OCI-LY1 (cell line): ENCODE results near the gene MYBPC3.

Source experiments
- H2AFZ ChIP-seq: fragments of 200-600 bp; sonication (generic), shearing (Covaris generic); 2 replicates; pipeline ENCODE4 v1.6.0; 2014; ENCODE audit warnings: antibody characterized with exemption, mild to moderate bottlenecking, low read length
- H3F3A ChIP-seq: fragments of 200-600 bp; sonication (generic), shearing (Covaris generic); 2 replicates; pipeline ENCODE4 v1.6.0; 2014; ENCODE audit warnings: mild to moderate bottlenecking, antibody characterized with exemption, low read length, moderate library complexity; ENCODE audit not compliant: insufficient read depth
- H3K27ac ChIP-seq: fragments of 200-600 bp; sonication (generic); 2 replicates; pipeline ENCODE4 v1.5.1; 2014; ENCODE audit warnings: low read length, mixed run types, mild to moderate bottlenecking, low read depth; ENCODE audit not compliant: poor library complexity, severe bottlenecking
- H3K27me3 ChIP-seq: fragments of 200-600 bp; sonication (generic); 2 replicates; pipeline ENCODE4 v1.6.0; 2014; ENCODE audit warnings: antibody characterized with exemption, mild to moderate bottlenecking, low read length, moderate library complexity; ENCODE audit not compliant: insufficient read depth
- H3K36me3 ChIP-seq: fragments of 200-600 bp; sonication (generic); 2 replicates; pipeline ENCODE4 v1.6.1; 2014; ENCODE audit warnings: mild to moderate bottlenecking, antibody characterized with exemption, low read length, moderate library complexity, mixed read lengths; ENCODE audit not compliant: insufficient read depth
- H3K4me1 ChIP-seq: fragments of 200-600 bp; sonication (generic); 2 replicates; pipeline ENCODE4 v1.5.1; 2014; ENCODE audit warnings: mild to moderate bottlenecking, low read length, moderate library complexity; ENCODE audit not compliant: insufficient read depth, severe bottlenecking
- H3K4me2 ChIP-seq: fragments of 200-600 bp; sonication (generic), shearing (Covaris generic); 2 replicates; pipeline ENCODE4 v1.6.1; 2014; ENCODE audit warnings: low read length
- H3K4me3 ChIP-seq: fragments of 200-600 bp; sonication (generic); 2 replicates; pipeline ENCODE4 v1.5.1; 2014; ENCODE audit warnings: low read length, low read depth, mild to moderate bottlenecking, mixed read lengths; ENCODE audit not compliant: poor library complexity, severe bottlenecking
- H3K79me2 ChIP-seq: fragments of 200-600 bp; shearing (Covaris generic); 2 replicates; pipeline ENCODE4 v1.6.1; 2016; ENCODE audit warnings: mixed run types, low read length, mixed read lengths; ENCODE audit not compliant: insufficient read depth
- H3K9ac ChIP-seq: fragments of 200-600 bp; sonication (generic), shearing (Covaris generic); 2 replicates; pipeline ENCODE4 v1.6.1; 2014; ENCODE audit warnings: mild to moderate bottlenecking, low read length, mixed read lengths
- H3K9me2 ChIP-seq: fragments of 200-600 bp; sonication (generic), shearing (Covaris generic); 2 replicates; pipeline ENCODE4 v1.6.1; 2014; ENCODE audit warnings: low read depth, mild to moderate bottlenecking, low read length, mixed read lengths
- H3K9me3 ChIP-seq: fragments of 200-600 bp; shearing (Covaris generic); 2 replicates; pipeline ENCODE4 v1.6.1; 2014; ENCODE audit warnings: low read length, mixed read lengths
- H4K20me1 ChIP-seq: fragments of 200-600 bp; sonication (generic), shearing (Covaris generic); 2 replicates; pipeline ENCODE4 v1.6.0; 2016; ENCODE audit warnings: mild to moderate bottlenecking, low read length; ENCODE audit not compliant: insufficient read depth
- EZH2 ChIP-seq: fragments of 200-600 bp; sonication (generic), shearing (Covaris generic); IDR thresholded peaks from 2 replicates; pipeline ENCODE4 v1.8.0; 2017; ENCODE audit warnings: borderline replicate concordance, mixed run types, mild to moderate bottlenecking, antibody characterized with exemption, low read length, moderate library complexity, mixed read lengths
- TF ChIP-seq, protein P1 (sequence below): fragments of 200-600 bp; sonication (generic), shearing (Covaris generic); IDR thresholded peaks from 2 replicates; pipeline ENCODE4 v1.5.1; 2017; ENCODE audit warnings: mild to moderate bottlenecking, antibody characterized with exemption, low read length, moderate library complexity, mixed read lengths

MYBPC3 gene

DNA sequence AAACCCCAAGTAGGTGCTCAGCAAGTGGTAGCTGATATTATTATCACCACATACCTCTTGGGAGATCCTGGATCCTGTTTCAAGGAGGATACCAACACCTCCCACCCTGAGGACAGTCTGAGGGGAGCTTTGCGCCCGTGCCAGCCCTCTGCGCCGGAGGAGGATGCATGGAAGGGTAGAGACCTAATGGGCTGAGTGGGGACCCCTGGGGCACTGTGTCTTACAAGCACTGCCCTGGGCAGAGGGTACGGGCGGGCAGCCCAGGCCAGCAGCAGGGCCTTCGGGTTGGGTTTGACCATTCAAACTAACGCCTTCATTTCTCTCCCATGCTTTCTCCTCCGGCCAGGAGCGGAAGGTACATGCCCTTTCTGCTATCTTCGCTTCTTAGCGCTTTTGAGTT, 26.3 kb downstream of the MYBPC3 start:
- H3K36me3 ChIP-seq, result peaks cover 28% of the 10 kb centered on the region; the same call in 1 of the 2 replicates
- no peaks in the 10 kb centered on the region for H3K27me3 ChIP-seq

DNA sequence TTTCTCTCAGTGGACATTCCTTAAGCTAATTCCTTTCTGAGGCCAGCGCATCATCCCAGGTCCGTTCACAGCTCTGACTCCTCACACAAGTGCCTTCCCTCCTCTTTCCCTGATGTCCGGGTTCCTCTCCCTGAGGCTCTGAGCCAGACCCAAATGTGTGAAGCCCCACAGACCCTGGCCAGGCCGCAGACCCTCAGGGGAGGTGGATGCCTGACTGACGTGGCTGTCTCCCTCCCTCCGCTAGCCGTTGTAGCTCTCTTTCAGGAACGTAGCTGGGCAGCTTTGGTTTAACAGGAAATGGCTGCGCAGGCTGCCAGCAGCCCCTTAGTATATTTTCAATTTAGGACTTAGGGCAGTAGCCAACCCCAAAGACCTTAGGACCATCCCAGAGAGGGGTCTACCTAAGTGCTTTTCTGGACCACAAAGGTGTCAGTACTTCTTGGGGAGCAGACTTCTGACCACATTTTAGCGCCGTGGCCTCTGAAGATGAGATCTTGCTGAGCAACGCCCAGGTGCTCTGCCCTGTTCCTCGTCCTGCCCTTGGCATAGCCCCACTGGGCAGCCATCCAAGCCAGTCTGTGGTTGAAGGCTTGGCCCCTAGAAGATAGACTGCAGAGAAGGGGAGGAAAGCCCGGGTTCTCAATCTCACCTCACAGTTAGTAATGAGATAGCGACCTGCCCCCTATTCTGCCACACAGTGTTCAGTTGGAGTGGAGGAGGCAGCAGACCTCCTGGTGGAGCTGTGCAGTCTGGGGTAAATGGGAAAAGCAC, 27.0 kb downstream of the MYBPC3 start:
- Histone ChIP-seq H3K9me3 (no peaks in the 10 kb centered on the region), H3K79me2 (no peaks in the 10 kb centered on the region), H3K9ac (no peak overlapping the region), H3K9me2 (no peaks in the 10 kb centered on the region), H3K36me3 (peaks cover 31% of the 10 kb centered on the region; the same call in 1 of the 2 replicates), H4K20me1 (no peaks in the 10 kb centered on the region), H3K27ac (no peak overlapping the region), H3K4me2 (no peak overlapping the region), H3K4me3 (no peak overlapping the region), H3K4me1 (peaks cover 10% of the 10 kb centered on the region), H3K27me3 (no peaks in the 10 kb centered on the region), H2AFZ (no peak overlapping the region), H3F3A (no peaks in the 10 kb centered on the region)
- TF ChIP-seq, protein P1, sequence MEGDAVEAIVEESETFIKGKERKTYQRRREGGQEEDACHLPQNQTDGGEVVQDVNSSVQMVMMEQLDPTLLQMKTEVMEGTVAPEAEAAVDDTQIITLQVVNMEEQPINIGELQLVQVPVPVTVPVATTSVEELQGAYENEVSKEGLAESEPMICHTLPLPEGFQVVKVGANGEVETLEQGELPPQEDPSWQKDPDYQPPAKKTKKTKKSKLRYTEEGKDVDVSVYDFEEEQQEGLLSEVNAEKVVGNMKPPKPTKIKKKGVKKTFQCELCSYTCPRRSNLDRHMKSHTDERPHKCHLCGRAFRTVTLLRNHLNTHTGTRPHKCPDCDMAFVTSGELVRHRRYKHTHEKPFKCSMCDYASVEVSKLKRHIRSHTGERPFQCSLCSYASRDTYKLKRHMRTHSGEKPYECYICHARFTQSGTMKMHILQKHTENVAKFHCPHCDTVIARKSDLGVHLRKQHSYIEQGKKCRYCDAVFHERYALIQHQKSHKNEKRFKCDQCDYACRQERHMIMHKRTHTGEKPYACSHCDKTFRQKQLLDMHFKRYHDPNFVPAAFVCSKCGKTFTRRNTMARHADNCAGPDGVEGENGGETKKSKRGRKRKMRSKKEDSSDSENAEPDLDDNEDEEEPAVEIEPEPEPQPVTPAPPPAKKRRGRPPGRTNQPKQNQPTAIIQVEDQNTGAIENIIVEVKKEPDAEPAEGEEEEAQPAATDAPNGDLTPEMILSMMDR, result no peak
- no peak for TF ChIP-seq EZH2

More for the DNA sequence above, 26.3 kb downstream of the MYBPC3 start:
- H3K79me2 ChIP-seq, result no peaks in the 10 kb centered on the region
- no peak overlapping the region for H3K9ac ChIP-seq
- TF ChIP-seq, protein P1, result no peak
- TF ChIP-seq EZH2, result no peak
- no peaks in the 10 kb centered on the region for H3F3A ChIP-seq
- peaks cover 10% of the 10 kb centered on the region for H3K4me1 ChIP-seq
- H3K9me3 ChIP-seq, result no peaks in the 10 kb centered on the region
- no peak overlapping the region for H3K4me3 ChIP-seq
- no peaks in the 10 kb centered on the region for H4K20me1 ChIP-seq
- H3K27ac ChIP-seq, result no peak overlapping the region
- no peaks in the 10 kb centered on the region for H3K9me2 ChIP-seq
- H3K4me2 ChIP-seq, result no peak overlapping the region
- no peak overlapping the region for H2AFZ ChIP-seq

DNA sequence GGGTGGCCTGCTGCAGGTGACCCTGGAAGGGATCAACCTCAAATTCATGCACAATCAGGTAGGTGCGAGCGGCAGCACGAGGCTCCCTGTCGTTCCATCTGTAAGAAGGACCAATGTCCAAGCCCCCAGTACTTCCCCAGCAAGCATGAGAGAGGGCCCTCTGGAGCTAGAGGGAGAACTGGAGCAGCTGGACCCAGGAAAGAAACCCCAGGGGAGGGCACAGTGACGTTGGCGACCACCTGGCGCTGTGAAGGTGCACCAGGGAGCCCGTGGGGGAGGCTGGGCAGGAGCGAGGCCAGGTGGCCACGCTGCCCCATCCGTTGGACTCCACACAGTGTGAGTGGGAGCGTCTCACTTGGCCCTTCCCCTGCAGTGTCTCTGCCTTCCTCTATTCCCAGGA, 28.0 kb downstream of the MYBPC3 start:
- no peaks in the 10 kb centered on the region for H3K79me2 ChIP-seq
- H3K9ac ChIP-seq, result no peak overlapping the region
- peaks cover 10% of the 10 kb centered on the region for H3K4me1 ChIP-seq
- no peaks in the 10 kb centered on the region for H3K9me3 ChIP-seq
- H3K27me3 ChIP-seq, result no peaks in the 10 kb centered on the region
- H3K27ac ChIP-seq, result no peak overlapping the region
- H2AFZ ChIP-seq, result no peak overlapping the region
- H3F3A ChIP-seq, result no peaks in the 10 kb centered on the region
- H3K4me2 ChIP-seq, result no peak overlapping the region
- H3K36me3 ChIP-seq, result peaks cover 28% of the 10 kb centered on the region
- no peak overlapping the region for H3K4me3 ChIP-seq
- H4K20me1 ChIP-seq, result no peaks in the 10 kb centered on the region
- no peaks in the 10 kb centered on the region for H3K9me2 ChIP-seq
- TF ChIP-seq, protein P1, result no peak
- TF ChIP-seq EZH2, result no peak
